AG09319 (cell line): ENCODE results near the gene FARP1.

Experiments used
- DNase-seq: peaks from one replicate; pipeline ENCODE4 v3.0.0-alpha.2; 2010; ENCODE audit warnings: low read depth; ENCODE audit errors: extremely low read depth
- CTCF ChIP-seq: IDR thresholded peaks from 2 replicates; pipeline ENCODE4 v1.5.1; 2011; ENCODE audit warnings: low read depth, mild to moderate bottlenecking, inconsistent platforms, low read length, moderate library complexity

Gene FARP1

GRCh38 chr13:98338310-98338709 lies 195.4 kb downstream of the FARP1 start:
- TF ChIP-seq CTCF = no peak
- DNase-seq = no peak

GRCh38 chr13:98339684-98340425 lies 197.0 kb downstream of the FARP1 start:
- peak; percentile 5 for DNase-seq

GRCh38 chr13:98342953-98343352 lies 200.1 kb downstream of the FARP1 start:
- no peak for DNase-seq
- TF ChIP-seq CTCF = no peak

More at GRCh38 chr13:98339684-98340425, 197.0 kb downstream of the FARP1 start:
- no peak for TF ChIP-seq CTCF

- TF ChIP-seq CTCF = no peak
These were observed 200.6 kb downstream of the FARP1 start for GRCh38 chr13:98343461-98343860.

GRCh38 chr13:98344392-98344791 lies 201.5 kb downstream of the FARP1 start:
- DNase-seq = no peak
- no peak for TF ChIP-seq CTCF

More at GRCh38 chr13:98343461-98343860, 200.6 kb downstream of the FARP1 start:
- DNase-seq = no peak

GRCh38 chr13:98345107-98345935 lies 202.4 kb downstream of the FARP1 start:
- no peak for DNase-seq
- TF ChIP-seq CTCF = no peak

- no peak for TF ChIP-seq CTCF
- no peak for DNase-seq
These were observed 204.2 kb downstream of the FARP1 start for GRCh38 chr13:98346904-98347636.
